ENCODE data around the gene DGKG. TPM values are rescaled to one million over a fixed set of nuclear protein-coding genes. Genes with fewer than 3 reads are reported as not detected.

DGKG gene
- polyA plus RNA-seq, 4 donors, result 0.19 to 4.0 (median 0.92) TPM

GRCh38 chr3:186176373-186176990 is 185.6 kb downstream of the DGKG start:
- H3K9me3 ChIP-seq (ENCODE audit: control insufficient read depth in 2 of 2, insufficient read depth in 1 of 2, low read depth in 1 of 2, low read length in 1 of 2), result peaks cover 0 to 7% of the 10 kb centered on the region in 2 donors
- no peak overlapping the region for H3K27ac ChIP-seq (ENCODE audit: low read depth in 1 of 3, low read length in 2 of 3)
- no peaks in the 10 kb centered on the region for H3K27me3 ChIP-seq (ENCODE audit: control insufficient read depth in 3 of 3, insufficient read depth in 3 of 3, low read length in 3 of 3)
- DNase-seq (no peak), FAIRE-seq (no peak)
- no peaks in the 10 kb centered on the region for H3K4me1 ChIP-seq (ENCODE audit: control insufficient read depth in 3 of 3, insufficient read depth in 2 of 3, low read depth in 1 of 3, low read length in 2 of 3)
- no peak overlapping the region for H3K4me3 ChIP-seq (ENCODE audit: low read depth in 1 of 3, low read length in 3 of 3)
- WGBS, 3 donors, result 15 to 48% (median 26%) methylated on average over 6 of the region's 6 CpGs
- no peaks in the 10 kb centered on the region for H3K36me3 ChIP-seq (ENCODE audit: control insufficient read depth in 3 of 3, insufficient read depth in 2 of 3, low read depth in 1 of 3, low read length in 3 of 3)

GRCh38 chr3:186173224-186173815 is 188.7 kb downstream of the DGKG start:
- DNase-seq (no peak), FAIRE-seq (no peak)
- H3K27ac ChIP-seq (ENCODE audit: low read depth in 1 of 3, low read length in 2 of 3), result no peak overlapping the region
- H3K27me3 ChIP-seq (ENCODE audit: control insufficient read depth in 3 of 3, insufficient read depth in 3 of 3, low read length in 3 of 3), result no peaks in the 10 kb centered on the region
- no peaks in the 10 kb centered on the region for H3K4me1 ChIP-seq (ENCODE audit: control insufficient read depth in 3 of 3, insufficient read depth in 2 of 3, low read depth in 1 of 3, low read length in 2 of 3)
- no peaks in the 10 kb centered on the region for H3K36me3 ChIP-seq (ENCODE audit: control insufficient read depth in 3 of 3, insufficient read depth in 2 of 3, low read depth in 1 of 3, low read length in 3 of 3)
- WGBS, 3 donors, result 93 to 95% (median 94%) methylated on average over 9 of the region's 9 CpGs
- H3K9me3 ChIP-seq (ENCODE audit: control insufficient read depth in 2 of 2, insufficient read depth in 1 of 2, low read depth in 1 of 2, low read length in 1 of 2), result peaks cover 0 to 7% of the 10 kb centered on the region in 2 donors
- H3K4me3 ChIP-seq (ENCODE audit: low read depth in 1 of 3, low read length in 3 of 3), result no peak overlapping the region

- FAIRE-seq (no peak), DNase-seq (no peak)
- Histone ChIP-seq H3K36me3 (ENCODE audit: control insufficient read depth in 3 of 3, insufficient read depth in 2 of 3, low read depth in 1 of 3, low read length in 3 of 3) (no peaks in the 10 kb centered on the region), H3K4me1 (ENCODE audit: control insufficient read depth in 3 of 3, insufficient read depth in 2 of 3, low read depth in 1 of 3, low read length in 2 of 3) (no peaks in the 10 kb centered on the region), H3K4me3 (ENCODE audit: low read depth in 1 of 3, low read length in 3 of 3) (no peak overlapping the region), H3K9me3 (ENCODE audit: control insufficient read depth in 2 of 2, insufficient read depth in 1 of 2, low read depth in 1 of 2, low read length in 1 of 2) (peaks cover 0 to 3% of the 10 kb centered on the region in 2 donors), H3K27me3 (ENCODE audit: control insufficient read depth in 3 of 3, insufficient read depth in 3 of 3, low read length in 3 of 3) (no peaks in the 10 kb centered on the region), H3K27ac (ENCODE audit: low read depth in 1 of 3, low read length in 2 of 3) (no peak overlapping the region)
- 84 to 90% (median 89%) methylated on average over 2 of the region's 2 CpGs for WGBS, 3 donors
These were observed 189.7 kb downstream of the DGKG start for GRCh38 chr3:186172353-186172752.

GRCh38 chr3:186171521-186171920 is 190.5 kb downstream of the DGKG start:
- Histone ChIP-seq H3K36me3 (ENCODE audit: control insufficient read depth in 3 of 3, insufficient read depth in 2 of 3, low read depth in 1 of 3, low read length in 3 of 3) (no peaks in the 10 kb centered on the region), H3K9me3 (ENCODE audit: control insufficient read depth in 2 of 2, insufficient read depth in 1 of 2, low read depth in 1 of 2, low read length in 1 of 2) (peaks cover 0 to 3% of the 10 kb centered on the region in 2 donors), H3K4me1 (ENCODE audit: control insufficient read depth in 3 of 3, insufficient read depth in 2 of 3, low read depth in 1 of 3, low read length in 2 of 3) (no peaks in the 10 kb centered on the region), H3K27ac (ENCODE audit: low read depth in 1 of 3, low read length in 2 of 3) (no peak overlapping the region), H3K4me3 (ENCODE audit: low read depth in 1 of 3, low read length in 3 of 3) (no peak overlapping the region), H3K27me3 (ENCODE audit: control insufficient read depth in 3 of 3, insufficient read depth in 3 of 3, low read length in 3 of 3) (no peaks in the 10 kb centered on the region)
- DNase-seq (no peak), FAIRE-seq (no peak)
- 89 to 100% (median 98%) methylated on average over 2 of the region's 2 CpGs for WGBS, 3 donors

GRCh38 chr3:186170516-186170915 is 191.5 kb downstream of the DGKG start:
- Histone ChIP-seq H3K4me3 (ENCODE audit: low read depth in 1 of 3, low read length in 3 of 3) (no peak overlapping the region), H3K27me3 (ENCODE audit: control insufficient read depth in 3 of 3, insufficient read depth in 3 of 3, low read length in 3 of 3) (no peaks in the 10 kb centered on the region), H3K27ac (ENCODE audit: low read depth in 1 of 3, low read length in 2 of 3) (no peak overlapping the region), H3K36me3 (ENCODE audit: control insufficient read depth in 3 of 3, insufficient read depth in 2 of 3, low read depth in 1 of 3, low read length in 3 of 3) (no peaks in the 10 kb centered on the region), H3K9me3 (ENCODE audit: control insufficient read depth in 2 of 2, insufficient read depth in 1 of 2, low read depth in 1 of 2, low read length in 1 of 2) (peaks cover 0 to 3% of the 10 kb centered on the region in 2 donors), H3K4me1 (ENCODE audit: control insufficient read depth in 3 of 3, insufficient read depth in 2 of 3, low read depth in 1 of 3, low read length in 2 of 3) (no peaks in the 10 kb centered on the region)
- FAIRE-seq, result no peak
- WGBS, 3 donors, result 17 to 49% (median 23%) methylated on average over 2 of the region's 2 CpGs
- DNase-seq, result no peak

GRCh38 chr3:186169379-186169778 is 192.7 kb downstream of the DGKG start:
- FAIRE-seq, result no peak
- H3K27ac ChIP-seq (ENCODE audit: low read depth in 1 of 3, low read length in 2 of 3), result no peak overlapping the region
- DNase-seq, result no peak
- H3K4me1 ChIP-seq (ENCODE audit: control insufficient read depth in 3 of 3, insufficient read depth in 2 of 3, low read depth in 1 of 3, low read length in 2 of 3), result no peaks in the 10 kb centered on the region
- H3K4me3 ChIP-seq (ENCODE audit: low read depth in 1 of 3, low read length in 3 of 3), result no peak overlapping the region
- H3K9me3 ChIP-seq (ENCODE audit: control insufficient read depth in 2 of 2, insufficient read depth in 1 of 2, low read depth in 1 of 2, low read length in 1 of 2), result peaks cover 0 to 3% of the 10 kb centered on the region in 2 donors
- 82 to 98% (median 90%) methylated on average over 2 of the region's 2 CpGs for WGBS, 3 donors
- no peaks in the 10 kb centered on the region for H3K27me3 ChIP-seq (ENCODE audit: control insufficient read depth in 3 of 3, insufficient read depth in 3 of 3, low read length in 3 of 3)
- H3K36me3 ChIP-seq (ENCODE audit: control insufficient read depth in 3 of 3, insufficient read depth in 2 of 3, low read depth in 1 of 3, low read length in 3 of 3), result no peaks in the 10 kb centered on the region

GRCh38 chr3:186168976-186169375 is 193.1 kb downstream of the DGKG start:
- Histone ChIP-seq H3K27me3 (ENCODE audit: control insufficient read depth in 3 of 3, insufficient read depth in 3 of 3, low read length in 3 of 3) (no peaks in the 10 kb centered on the region), H3K27ac (ENCODE audit: low read depth in 1 of 3, low read length in 2 of 3) (no peak overlapping the region), H3K4me3 (ENCODE audit: low read depth in 1 of 3, low read length in 3 of 3) (no peak overlapping the region), H3K9me3 (ENCODE audit: control insufficient read depth in 2 of 2, insufficient read depth in 1 of 2, low read depth in 1 of 2, low read length in 1 of 2) (peaks cover 0 to 3% of the 10 kb centered on the region in 2 donors), H3K4me1 (ENCODE audit: control insufficient read depth in 3 of 3, insufficient read depth in 2 of 3, low read depth in 1 of 3, low read length in 2 of 3) (no peaks in the 10 kb centered on the region), H3K36me3 (ENCODE audit: control insufficient read depth in 3 of 3, insufficient read depth in 2 of 3, low read depth in 1 of 3, low read length in 3 of 3) (no peaks in the 10 kb centered on the region)
- FAIRE-seq (no peak), DNase-seq (no peak)

- no peak overlapping the region for H3K4me3 ChIP-seq (ENCODE audit: low read depth in 1 of 3, low read length in 3 of 3)
- DNase-seq (no peak), FAIRE-seq (no peak)
- H3K27ac ChIP-seq (ENCODE audit: low read depth in 1 of 3, low read length in 2 of 3), result no peak overlapping the region
- H3K27me3 ChIP-seq (ENCODE audit: control insufficient read depth in 3 of 3, insufficient read depth in 3 of 3, low read length in 3 of 3), result no peaks in the 10 kb centered on the region
- 24 to 79% (median 31%) methylated on average over 1 of the region's 1 CpG for WGBS, 3 donors
- no peaks in the 10 kb centered on the region for H3K36me3 ChIP-seq (ENCODE audit: control insufficient read depth in 3 of 3, insufficient read depth in 2 of 3, low read depth in 1 of 3, low read length in 3 of 3)
- no peaks in the 10 kb centered on the region for H3K4me1 ChIP-seq (ENCODE audit: control insufficient read depth in 3 of 3, insufficient read depth in 2 of 3, low read depth in 1 of 3, low read length in 2 of 3)
- H3K9me3 ChIP-seq (ENCODE audit: control insufficient read depth in 2 of 2, insufficient read depth in 1 of 2, low read depth in 1 of 2, low read length in 1 of 2), result peaks cover 0 to 2% of the 10 kb centered on the region in 2 donors
These were observed 194.2 kb downstream of the DGKG start for GRCh38 chr3:186167646-186168395.
